H1 (cell line): Measurements from ENCODE around the gene CASTOR1.

Experiments
- MAFK ChIP-seq: IDR thresholded peaks from 2 replicates; pipeline ENCODE4 v1.6.1; 2012; ENCODE audit warnings: low read depth, mild to moderate bottlenecking, improper control_type of control experiment, low read length
- TAF1 ChIP-seq: IDR thresholded peaks from 2 replicates; pipeline ENCODE4 v1.6.1; 2011; ENCODE audit warnings: mild to moderate bottlenecking, low read depth, low read length

DNA sequence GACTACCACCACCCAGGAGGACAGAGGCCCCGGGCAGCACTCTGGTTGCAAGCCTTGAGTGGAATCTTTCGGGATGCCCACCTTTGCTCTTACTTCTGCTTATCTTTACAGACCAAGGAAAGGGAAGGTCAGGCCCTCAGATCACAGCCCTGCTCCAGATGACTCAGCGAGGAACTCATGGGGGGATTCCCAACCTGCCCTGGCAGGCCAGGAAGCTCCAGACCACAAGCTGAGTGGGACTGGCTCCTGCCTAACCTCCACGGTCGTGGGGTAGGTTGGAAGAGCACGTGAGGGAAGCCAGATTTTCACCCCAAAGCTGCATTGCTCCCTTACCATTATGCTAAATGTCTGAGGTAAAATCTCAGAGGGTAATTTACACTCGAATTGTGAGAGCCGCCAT, 25.6 kb upstream of the CASTOR1 start:
- no peak for TF ChIP-seq MAFK
- no peak for TF ChIP-seq TAF1
